ENCODE results near the gene RACGAP1.

DNA sequence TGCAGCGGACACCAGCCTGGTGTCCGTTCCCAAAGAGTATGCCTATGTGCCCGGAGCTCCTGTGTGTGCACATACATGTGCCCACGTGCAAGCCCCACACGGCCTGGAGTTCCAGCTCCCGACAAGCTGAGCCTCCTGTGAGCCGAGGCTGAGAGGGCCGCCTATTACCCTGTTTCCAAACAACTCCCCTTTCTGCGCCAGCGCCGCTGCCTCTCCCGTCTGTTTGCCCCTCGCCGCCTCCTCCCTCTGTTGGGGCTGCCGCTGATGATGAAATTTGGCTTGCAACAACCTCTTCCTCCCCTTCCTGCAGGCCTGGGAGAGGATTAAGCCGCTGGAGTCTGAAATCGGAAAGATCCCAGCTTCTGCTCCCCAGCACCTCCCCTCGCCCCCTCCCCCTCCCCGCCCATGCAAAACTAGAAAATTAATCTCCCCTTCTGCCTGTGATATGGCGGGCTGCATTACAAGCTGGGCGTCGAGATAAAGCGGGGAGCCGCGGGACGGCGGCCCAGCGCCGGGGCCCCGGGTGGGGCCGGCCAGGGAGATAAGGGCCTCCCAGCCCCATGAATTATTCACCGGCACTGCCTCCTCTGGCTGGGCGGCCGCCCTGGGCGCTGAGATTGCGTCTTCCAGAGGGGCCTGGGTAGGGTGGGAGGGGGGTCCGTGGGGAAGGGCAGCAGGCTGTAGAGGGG lies 25.3 kb upstream of the RACGAP1 start:
- TF ChIP-seq, protein P1, sequence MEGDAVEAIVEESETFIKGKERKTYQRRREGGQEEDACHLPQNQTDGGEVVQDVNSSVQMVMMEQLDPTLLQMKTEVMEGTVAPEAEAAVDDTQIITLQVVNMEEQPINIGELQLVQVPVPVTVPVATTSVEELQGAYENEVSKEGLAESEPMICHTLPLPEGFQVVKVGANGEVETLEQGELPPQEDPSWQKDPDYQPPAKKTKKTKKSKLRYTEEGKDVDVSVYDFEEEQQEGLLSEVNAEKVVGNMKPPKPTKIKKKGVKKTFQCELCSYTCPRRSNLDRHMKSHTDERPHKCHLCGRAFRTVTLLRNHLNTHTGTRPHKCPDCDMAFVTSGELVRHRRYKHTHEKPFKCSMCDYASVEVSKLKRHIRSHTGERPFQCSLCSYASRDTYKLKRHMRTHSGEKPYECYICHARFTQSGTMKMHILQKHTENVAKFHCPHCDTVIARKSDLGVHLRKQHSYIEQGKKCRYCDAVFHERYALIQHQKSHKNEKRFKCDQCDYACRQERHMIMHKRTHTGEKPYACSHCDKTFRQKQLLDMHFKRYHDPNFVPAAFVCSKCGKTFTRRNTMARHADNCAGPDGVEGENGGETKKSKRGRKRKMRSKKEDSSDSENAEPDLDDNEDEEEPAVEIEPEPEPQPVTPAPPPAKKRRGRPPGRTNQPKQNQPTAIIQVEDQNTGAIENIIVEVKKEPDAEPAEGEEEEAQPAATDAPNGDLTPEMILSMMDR (IDR thresholded peaks at IDR 0.05), result no peak
- no peak for TF ChIP-seq POLR2A (IDR thresholded peaks at IDR 0.05)
